ENCODE measurements around the gene KRTAP21-1. TPM values are rescaled to one million over a fixed set of nuclear protein-coding genes. Genes with fewer than 3 reads are reported as not detected.
"Not testable (repeated sequence)": the region's sequence is repeated elsewhere in the genome, so short reads cannot be mapped to it uniquely, and the experiment has no call there.

Gene KRTAP21-1
- total RNA-seq, result not detected

DNA sequence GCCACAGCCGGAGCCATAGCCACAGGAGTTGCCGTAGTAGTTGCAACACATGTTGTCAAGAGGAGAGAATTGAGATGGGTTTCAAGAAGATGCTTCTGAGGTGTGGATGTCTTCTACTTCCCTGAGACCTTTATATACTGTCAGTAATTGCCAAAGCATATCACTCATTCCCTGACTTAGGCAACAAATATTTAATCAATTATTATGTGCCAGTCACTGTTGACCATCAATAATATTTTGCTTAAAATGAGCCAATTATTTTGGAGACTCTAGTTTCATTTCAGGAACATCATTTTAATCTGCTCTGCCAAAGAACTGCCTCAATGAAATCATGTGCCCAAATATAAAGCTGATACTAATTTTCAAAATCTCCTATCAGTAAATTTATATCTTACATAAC lies at the start of gene KRTAP21-1:
KRTAP21-1 (minus strand) TSS at position 101 of the 400 bp plus-strand sequence; CDS start at position 51, 50 bp downstream.
- DNase-seq, result not testable (repeated sequence)

DNA sequence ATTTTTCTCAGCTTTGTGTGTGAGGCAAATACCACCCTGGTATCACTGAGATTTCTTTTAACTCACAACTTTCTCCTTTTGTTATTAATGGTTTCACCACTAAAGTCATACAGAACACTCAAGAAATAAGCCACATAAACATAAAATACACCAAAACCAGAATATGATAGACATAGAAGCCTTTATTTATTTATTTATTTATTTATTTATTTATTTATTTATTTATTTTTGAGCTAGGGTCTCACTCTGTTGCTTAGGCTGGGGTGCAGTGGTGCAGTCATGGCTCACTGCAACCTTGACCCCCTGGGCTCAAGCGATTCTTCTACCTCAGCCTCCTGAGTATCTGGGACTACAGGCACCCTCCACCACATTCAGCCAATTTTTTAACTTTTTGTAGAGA lies 45.4 kb upstream of the KRTAP21-1 start:
- DNase-seq, result no peak

GRCh38 chr21:30793581-30794314 lies 38.5 kb upstream of the KRTAP21-1 start:
- DNase-seq, result no peak

DNA sequence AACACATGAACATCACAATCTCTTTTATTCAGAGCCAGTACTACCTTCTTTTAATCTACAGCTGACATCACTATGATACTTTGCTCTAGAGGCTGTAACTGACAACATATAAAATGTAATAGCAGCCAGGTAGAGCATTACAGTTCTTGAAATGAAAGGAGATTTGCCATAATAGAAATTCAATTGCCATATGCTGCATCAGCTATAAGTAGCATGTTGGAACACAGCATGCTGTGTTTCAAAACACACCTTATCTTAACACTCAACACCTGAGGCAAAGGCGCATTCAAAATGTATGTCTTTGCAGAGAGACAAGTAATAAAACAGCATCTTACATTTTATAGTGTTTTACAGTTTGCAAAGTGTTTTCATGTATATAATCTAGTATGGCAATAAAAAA lies 24.0 kb upstream of the KRTAP21-1 start:
- DNase-seq, result no peak

GRCh38 chr21:30769724-30770431 lies 14.7 kb upstream of the KRTAP21-1 start:
- no peak for DNase-seq

DNA sequence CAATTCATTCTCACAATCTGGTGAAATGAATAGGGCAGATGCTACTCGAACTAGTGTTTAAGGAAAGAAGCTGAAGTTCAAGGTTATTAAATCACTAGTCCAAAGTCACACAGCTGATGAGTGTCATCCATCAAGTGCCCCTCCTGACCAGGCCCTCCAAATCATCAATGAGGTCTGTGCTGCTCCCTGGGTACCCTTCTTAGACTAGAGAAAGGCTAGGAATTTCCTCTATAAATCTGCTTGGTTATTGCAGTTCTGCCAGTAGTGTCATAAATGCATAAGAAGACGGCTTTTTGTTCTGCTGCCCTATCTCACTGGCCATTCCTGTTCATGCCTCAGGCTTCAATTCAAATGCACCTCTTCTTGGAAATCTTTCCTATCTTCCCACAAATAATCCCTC lies 5.5 kb upstream of the KRTAP21-1 start:
- DNase-seq, result no peak

DNA sequence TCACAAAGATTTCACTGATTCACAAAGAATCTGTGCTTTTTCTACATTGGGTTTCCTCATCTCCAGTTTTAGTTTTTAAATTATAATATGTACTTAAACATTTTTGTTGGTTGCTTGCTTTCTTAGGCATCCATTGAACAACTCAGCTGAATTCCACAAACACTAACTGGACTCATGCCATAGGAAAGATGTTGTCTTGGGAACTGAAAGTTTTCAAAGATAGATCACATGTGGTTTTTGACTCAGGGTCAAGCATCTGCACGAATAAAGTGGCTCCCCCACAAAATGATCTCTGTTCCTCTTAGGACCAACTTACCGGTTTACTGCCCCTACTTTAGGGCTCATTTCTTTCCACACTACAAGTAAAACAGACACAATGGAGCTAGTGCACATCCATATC lies 3.1 kb upstream of the KRTAP21-1 start:
- DNase-seq, result peak; percentile 18

DNA sequence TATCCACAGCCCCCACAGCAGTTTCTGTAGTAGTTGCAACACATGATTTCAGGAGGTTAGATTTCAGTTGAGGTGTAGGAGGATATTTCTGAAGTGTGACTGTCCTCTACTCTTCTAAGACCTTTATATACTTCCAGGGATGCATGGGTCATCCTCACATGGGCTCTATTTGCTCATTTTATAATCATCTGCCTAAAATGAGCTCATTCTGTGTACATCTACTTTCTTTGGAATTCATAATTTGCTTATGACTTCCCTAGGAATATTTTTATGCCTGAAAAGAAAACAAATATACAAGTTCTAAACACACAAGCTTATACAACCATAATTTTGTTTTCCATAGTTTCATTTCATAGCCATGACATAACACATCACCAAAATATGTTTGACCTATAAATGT lies 8.1 kb downstream of the KRTAP21-1 start, which contains the start of gene KRTAP21-2:
KRTAP21-2 (minus strand) TSS at position 101 of the 400 bp plus-strand sequence; CDS start at position 44, 57 bp downstream.
- DNase-seq, result no peak

GRCh38 chr21:30740462-30740861 lies 14.8 kb downstream of the KRTAP21-1 start:
- DNase-seq, result no peak

DNA sequence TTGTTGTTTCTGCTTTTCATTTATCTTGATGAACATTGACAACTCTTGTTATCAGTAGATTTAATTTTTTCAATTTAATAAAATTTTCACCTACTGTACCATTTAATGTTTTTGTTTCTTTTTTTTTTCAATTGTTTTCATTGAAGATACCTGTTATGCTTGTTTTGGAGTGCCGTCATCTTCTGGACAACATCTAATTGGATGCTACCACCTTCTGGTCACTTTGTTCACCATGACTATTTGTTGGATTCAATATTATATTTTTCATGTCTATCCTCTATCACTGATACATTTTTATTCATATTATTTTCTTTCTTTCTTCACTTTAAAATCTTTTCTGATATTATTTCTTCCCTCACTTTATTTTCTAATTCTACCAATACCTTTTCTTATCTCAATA lies 22.2 kb downstream of the KRTAP21-1 start:
- DNase-seq, result no peak

DNA sequence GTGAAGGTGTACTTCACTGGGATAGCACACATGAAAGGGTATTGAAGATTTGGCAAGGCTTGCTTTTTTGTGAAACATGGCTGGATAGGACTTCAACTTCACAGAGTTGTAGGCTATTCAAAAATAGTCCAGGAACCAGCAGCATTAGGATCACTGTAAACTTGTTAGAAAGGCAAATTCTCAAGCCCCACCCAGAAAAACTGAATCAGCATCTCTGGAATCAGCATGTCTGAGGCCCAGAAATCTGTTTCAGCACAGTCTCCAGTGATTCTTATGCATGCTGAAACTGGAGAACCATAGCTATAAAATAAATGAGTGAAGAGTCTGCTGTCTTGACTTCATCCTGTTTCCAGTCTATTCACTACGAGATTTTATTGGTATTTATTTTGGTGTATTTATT lies 28.5 kb downstream of the KRTAP21-1 start:
- DNase-seq, result no peak

- DNase-seq, result no peak
Measured at GRCh38 chr21:30719401-30719800, 35.8 kb downstream of the KRTAP21-1 start.

- DNase-seq, result no peak
Measured at GRCh38 chr21:30718239-30718909, 36.9 kb downstream of the KRTAP21-1 start, which contains the start of gene KRTAP21-3. Gene KRTAP21-3, minus strand, starts transcription at chr21:30718777. Its CDS starts 18 bp downstream, at chr21:30718759.

GRCh38 chr21:30717105-30717504 lies 38.1 kb downstream of the KRTAP21-1 start:
- no peak for DNase-seq

- no peak for DNase-seq
Measured at GRCh38 chr21:30714946-30715345, 40.3 kb downstream of the KRTAP21-1 start.

GRCh38 chr21:30714456-30714855 lies 40.8 kb downstream of the KRTAP21-1 start:
- DNase-seq, result no peak

- no peak for DNase-seq
Measured at GRCh38 chr21:30713766-30714165, 41.5 kb downstream of the KRTAP21-1 start.

DNA sequence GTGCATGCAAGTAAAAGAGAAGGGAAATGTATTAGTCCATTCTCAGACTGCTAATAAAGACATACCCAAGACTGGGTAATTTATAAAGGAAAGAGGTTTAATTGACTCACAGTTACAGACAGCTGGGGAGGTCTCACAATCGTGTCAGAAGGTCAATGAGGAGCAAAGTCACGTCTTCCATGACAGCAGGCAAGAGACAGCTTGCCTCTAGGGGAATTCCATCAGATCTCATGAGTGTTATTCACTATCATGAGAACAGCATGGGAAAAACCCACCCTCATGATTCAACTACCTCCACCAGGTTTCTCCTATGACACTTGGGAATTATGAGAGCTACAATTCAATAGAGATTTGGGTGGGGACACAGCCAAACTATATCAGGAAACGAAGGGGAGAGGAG lies 44.7 kb downstream of the KRTAP21-1 start:
- no peak for DNase-seq

- DNase-seq, result no peak
Measured at GRCh38 chr21:30707409-30707808, 47.8 kb downstream of the KRTAP21-1 start.

Measured in skin of body (tissue), 2 donors.